ENCODE results near the gene FOLR1.

FOLR1 gene

DNA sequence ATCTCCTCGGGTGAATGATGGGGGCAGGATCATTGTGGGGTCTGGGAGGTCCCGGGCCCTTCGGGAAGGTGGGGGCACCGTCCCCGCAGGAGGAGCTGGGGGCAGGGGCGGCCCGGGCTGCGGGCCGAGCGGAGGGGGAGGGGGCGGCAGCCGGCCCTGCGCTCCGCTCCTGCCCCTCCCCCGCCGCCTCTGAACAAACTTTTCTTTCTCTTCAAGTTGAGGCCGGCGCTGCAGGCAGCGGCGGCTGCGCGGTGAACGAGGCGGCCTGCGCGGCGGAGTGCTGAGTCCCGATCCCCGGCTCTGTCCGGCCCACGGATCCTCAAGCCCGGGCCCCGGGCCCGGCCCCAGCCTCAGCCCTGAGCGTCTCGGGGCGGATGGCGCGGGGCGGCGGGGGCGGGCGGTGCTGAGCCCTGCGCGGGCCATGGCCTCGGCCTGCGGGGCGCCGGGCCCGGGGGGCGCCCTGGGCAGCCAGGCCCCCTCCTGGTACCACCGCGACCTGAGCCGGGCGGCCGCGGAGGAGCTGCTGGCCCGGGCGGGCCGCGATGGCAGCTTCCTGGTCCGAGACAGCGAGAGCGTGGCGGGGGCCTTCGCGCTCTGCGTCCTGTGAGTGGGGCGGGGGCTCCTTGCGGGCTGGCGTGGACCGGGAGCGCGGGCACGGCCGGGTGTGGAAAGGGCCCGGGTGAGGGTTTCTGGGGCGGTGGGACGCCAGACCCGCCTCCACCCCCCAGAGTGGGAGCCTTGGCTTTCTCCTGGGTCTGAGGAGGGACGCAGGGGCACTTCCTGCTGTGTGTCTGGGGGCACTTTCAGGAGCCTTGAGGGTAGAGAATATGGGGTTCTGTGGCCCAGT is 32.8 kb downstream of the FOLR1 start, which contains the start of gene INPPL1:
INPPL1 (plus strand) TSS at position 204 of the 847 bp plus-strand sequence; CDS start at position 422, 218 bp downstream.
- DNase-seq, result peak; percentile 54

DNA sequence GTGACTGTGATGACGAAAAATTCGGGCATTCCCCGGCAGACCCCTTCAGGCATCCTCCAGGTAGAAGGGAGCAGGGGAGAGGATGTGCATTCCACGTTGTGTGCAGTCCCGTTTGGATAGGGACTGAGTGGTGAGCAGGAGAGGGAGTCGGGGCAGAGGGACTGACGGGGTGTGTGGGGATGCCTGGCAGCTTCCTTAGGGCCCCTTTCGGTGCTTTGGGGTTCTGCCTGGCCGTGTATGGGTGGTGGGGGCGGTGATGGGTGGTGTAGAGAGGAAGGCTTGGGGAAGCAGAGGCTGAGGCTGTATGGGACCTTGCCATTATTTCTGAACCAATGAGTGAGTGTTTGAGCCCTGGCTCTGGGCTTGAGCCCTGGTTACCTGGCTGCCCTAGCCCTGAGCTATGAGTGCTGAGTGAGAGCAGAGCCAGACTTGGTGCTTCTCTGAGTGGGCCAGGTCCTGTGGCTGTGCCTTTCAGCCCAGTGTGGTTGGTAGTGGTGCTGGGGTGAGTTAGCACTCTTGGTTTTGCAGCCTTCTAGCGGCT is 33.5 kb downstream of the FOLR1 start:
- DNase-seq, result no peak

DNA sequence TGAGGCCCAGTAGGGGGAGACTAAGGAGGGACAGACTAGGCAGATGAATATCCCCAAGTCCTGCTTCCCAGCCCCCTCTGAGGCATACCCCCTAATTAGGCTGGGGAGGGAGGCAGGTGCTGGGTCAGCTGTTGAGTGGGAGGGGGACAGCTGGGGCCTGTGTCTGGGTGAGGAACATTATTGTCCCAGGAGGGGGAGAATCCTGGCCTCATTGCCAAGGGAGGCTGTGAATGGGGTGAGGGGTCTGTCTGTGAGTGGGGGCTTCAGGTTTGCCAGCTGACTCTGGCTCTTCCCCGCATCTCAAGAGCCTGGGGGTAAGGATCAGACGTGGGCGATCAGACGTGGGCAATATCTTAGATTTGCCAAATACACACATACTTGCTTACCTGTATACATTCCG is 34.8 kb downstream of the FOLR1 start:
- no peak for DNase-seq

DNA sequence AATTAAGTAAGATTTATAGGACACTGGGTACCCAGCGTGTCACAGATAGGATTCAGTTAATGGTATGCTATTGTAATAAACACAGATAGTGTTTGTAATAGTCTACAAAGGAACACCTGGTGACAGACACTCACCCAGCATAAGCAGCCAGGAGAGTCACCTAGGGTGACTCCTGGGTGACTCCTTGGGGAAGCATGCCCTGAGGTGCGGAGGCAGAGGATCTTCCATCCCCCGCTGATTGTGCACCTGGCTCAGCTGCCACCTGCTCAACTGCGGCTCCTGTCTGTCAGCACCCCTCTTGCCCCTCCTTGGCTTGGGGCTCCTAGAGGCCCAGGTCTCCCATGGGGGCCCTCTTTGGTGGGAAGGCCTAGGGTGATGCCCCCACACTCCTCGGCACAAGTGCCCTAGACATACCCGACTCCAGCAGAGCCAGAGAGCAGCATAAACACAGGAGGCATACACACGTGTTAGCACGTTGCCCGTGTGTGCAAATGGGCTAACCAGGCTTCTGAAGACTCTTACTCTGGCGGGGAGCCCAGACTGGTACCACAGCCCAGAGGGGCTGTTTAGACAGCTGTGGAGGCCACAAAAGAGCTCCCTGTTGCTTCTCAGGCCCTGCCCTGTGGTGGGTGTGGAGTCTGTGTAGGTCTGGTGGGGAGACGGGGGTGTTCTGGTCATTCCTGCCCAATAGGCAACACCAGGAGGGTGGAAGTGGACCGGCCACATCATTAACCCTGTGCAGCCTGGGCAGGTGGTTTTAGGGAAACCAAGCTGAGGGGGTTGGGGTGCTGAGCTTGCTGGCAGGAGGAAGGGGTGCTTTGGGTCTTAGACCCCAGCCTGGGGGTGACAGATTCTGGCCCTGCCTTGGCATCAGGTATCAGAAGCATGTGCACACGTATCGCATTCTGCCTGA is 35.6 kb downstream of the FOLR1 start:
- no peak for DNase-seq

DNA sequence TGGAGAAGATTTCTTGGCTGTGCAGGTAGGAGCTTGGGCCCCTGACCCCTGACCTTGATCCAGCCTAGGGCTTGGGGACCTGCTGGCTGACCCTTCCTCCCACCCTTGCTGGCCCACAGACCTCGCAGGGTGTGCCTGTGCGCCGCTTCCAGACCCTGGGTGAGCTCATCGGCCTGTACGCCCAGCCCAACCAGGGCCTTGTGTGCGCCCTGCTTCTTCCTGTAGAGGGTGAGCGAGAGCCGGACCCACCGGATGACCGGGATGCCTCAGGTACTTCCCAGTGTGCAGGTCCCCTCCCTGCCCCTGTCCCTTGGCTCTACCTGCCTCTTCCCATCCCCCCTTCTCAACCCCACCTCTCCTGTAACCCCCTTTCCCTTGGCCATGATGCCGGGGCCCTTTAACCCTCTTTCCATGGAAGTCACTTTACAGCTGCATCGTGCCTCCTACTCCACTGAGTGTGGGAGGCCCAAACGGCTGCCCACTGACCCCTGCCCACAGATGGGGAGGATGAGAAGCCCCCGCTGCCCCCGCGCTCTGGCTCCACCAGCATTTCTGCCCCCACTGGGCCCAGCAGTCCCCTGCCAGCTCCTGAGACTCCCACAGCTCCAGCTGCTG is 36.4 kb downstream of the FOLR1 start:
- DNase-seq, result no peak

DNA sequence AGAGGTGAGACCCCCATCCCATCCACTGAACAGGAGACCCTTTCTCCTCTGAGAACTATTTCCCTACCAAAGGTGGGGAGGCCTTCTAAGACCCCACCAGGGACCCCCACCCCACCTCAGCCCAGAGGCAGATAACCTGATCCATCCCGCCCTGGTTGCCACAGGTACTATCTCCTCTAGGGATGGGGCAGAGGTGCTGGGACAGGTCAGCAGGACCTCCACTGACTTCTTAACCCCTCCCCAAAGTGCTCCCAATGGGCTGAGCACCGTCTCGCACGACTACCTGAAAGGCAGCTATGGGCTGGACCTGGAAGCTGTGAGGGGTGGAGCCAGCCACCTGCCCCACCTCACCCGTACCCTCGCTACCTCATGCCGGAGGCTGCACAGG is 36.9 kb downstream of the FOLR1 start:
- DNase-seq, result no peak

DNA sequence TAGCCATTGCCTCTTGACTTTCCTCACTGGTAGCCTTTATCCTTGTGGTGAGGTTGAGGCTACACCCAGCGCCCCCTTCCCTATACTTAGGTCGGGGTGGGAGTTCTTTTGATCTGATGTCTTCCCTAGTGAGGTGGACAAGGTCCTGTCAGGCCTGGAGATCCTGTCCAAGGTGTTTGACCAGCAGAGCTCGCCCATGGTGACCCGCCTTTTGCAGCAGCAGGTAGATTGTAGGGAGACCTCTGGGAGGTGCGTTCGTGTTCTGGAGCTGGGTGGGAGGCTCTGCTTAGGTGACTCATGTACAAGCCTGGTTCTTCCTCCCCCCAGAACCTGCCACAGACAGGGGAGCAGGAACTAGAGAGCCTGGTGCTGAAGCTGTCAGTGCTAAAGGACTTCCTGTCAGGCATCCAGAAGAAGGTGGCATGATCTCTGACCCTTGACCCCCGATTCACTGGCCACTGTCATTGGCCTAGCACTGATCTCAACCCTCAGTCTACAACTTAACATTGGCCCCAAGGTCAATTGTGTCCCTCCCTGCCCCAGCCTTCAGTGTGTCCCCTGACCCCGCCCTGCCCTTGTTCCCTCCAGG is 37.5 kb downstream of the FOLR1 start:
- DNase-seq, result no peak

DNA sequence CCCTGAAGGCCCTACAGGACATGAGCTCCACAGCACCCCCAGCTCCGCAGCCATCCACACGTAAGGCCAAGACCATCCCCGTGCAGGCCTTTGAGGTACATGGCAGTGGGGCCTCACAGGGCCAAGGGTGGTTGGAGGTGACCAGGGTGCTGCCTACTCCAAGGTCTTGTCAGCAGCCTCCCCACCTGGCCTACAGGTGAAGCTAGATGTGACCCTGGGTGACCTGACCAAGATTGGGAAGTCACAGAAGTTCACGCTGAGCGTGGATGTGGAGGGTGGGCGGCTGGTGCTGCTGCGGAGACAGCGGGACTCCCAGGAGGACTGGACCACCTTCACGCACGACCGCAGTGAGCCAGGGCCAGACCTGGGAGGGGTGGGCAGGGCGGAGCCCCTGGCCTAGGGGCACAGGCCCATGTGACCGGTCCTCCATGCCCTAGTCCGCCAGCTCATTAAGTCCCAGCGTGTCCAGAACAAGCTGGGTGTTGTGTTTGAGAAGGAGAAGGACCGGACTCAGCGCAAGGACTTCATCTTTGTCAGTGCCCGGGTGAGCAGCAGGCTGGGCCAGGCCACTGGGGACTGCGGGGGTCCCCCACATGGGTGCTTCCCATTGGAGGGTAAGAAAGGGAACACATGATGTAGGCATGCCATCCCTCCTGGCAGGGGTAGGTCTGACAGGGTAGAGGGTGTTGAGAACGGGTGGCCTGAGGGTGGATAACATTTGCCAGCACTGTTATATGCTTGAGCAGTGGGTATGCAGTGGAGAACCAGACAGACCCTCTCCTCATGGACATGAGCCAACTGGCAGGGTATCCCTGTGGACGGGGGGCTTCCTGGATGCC is 38.2 kb downstream of the FOLR1 start:
- no peak for DNase-seq

DNA sequence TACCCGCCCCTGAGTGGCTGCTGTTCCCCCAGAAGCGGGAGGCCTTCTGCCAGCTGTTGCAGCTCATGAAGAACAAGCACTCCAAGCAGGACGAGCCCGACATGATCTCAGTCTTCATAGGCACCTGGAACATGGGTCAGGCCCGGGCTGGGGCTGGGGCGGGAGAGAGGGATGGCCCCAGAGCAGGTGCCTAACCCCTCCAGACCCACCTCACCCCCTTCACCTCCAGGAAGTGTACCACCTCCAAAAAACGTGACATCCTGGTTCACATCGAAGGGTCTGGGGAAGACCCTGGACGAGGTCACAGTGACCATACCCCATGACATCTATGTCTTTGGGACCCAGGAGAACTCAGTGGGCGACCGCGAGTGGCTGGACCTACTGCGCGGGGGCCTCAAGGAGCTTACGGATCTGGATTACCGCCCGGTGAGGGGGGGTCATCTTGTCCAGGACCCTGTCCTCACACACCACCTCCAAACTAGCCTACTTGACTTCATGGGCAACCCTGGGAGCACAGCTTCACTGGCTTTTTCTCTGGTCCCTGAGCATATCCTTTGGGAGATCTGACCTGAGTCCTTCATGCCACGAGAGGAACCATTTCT is 38.9 kb downstream of the FOLR1 start:
- no peak for DNase-seq

DNA sequence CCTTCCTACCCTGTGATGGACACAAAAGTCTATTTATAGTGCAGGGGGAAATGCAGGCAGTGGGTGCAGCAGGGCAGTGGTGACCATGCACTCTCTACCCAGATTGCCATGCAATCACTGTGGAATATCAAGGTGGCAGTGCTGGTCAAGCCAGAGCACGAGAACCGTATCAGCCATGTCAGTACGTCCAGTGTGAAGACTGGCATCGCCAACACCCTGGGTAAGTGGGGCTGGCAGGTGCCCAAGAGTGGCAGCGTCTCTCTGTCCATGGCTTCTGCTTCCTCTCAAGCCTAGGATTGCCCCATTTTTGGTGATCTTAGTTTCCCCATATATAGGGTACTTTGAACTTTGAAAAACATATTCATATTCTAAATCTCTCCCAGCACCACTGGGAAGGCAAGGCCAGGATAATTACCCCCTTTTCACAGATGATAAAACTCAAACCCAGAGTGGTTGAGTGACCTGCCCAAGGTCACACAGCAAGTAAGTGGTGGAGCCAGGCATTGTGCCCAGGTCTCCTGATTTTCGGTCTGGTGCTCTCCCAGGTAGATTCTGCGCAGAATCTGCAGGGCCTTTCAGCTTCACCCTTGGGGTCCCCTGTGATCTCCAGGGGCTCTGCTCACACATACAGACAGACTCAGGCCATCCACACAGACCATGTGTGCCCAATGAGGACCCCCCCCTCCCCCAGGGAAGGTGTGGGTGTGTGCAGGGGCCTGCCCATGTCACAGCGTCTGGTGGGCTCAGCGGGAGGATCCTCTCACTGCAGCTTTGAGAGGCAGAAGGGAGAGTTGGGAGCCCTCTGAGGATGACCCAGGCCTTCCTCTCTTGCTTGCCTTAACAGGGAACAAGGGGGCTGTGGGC is 39.7 kb downstream of the FOLR1 start:
- no peak for DNase-seq

DNA sequence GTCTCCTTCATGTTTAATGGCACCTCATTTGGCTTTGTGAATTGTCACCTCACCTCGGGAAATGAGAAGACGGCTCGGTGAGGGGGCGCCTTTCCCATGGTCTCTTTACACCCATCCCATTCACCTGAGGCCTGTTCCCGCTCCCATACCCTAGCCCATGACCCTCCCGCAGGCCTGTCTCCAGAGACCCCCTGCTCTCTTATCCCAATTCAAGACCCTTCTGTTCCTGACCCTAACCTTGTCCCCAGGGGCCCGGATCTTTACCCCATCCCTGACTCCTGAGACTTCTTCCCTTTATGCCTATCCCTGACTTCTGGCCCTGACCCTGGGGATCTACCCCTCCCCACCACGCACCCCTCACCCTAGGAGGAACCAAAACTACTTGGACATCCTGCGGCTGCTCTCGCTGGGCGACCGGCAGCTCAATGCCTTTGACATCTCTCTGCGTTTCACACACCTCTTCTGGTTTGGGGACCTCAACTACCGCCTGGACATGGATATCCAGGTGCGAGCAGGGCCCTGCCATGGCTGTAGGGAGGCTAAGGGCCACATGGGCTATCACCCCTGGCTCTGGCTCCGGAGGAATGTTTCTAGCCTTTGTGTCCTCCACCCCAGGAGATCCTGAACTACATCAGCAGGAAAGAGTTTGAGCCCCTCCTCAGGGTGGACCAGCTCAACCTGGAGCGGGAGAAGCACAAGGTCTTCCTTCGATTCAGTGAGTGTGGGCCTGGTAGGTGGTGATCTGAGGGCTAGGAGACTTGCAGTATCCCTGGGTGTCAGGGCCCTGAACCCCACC is 40.5 kb downstream of the FOLR1 start:
- no peak for DNase-seq

DNA sequence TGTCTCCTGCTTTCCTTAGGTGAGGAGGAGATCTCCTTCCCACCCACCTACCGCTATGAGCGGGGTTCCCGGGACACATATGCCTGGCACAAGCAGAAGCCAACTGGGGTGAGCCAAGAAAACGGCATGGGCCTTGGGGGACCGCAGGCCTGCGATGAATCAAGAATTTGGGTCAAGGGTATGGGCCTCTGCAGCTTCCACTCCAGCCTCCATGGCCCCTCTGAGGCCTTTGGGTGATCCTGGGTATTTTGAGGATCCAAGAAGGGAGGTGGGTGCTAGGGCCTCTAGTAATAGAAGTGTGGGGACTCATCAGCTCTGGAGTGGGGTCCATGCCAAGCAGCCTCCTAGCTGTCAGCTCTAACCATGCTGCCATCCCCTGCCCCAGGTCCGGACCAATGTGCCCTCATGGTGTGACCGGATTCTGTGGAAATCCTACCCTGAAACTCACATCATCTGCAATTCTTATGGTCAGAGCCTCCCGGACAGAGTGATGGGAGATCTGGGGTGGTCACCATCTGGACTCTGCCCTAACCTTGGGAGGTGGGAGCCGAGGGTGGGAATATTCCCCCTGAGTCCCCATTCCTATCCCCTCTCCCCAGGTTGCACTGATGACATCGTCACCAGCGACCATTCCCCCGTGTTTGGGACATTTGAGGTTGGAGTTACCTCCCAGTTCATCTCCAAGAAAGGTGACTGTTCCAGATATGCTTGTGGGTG is 41.3 kb downstream of the FOLR1 start:
- no peak for DNase-seq

DNA sequence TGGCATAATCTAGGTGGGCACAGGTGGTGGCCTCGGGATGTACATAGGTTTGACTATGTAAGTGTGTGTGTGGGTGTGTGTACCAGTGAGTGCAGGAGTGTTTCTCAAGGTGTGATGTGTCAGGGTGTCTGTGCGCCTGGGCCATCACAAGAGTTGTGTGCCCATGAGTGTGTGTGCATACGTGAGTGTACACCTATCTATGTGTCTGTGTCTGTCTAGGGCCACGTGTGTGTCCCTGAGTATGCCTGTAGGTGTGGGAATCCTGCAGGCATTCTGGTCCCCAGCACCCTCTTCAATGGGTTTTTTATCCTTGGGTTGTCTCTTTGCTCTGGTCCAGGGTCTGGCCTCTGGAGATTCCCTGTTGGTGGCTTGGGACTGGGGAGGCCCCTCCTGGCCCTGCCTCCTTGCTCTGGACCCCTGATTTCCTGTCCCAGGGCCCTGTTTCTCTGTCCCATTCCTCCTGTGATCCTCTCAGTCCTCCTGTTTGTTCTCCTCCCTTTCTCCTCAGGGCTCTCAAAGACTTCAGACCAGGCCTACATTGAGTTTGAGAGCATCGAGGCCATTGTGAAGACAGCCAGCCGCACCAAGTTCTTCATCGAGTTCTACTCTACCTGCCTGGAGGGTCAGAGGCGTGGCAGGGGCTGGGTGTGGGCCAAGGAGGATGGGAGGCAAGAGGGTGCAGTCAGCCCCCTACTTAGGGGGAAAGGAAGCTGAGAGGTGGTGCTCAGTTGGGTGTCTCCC is 42.0 kb downstream of the FOLR1 start:
- no peak for DNase-seq

DNA sequence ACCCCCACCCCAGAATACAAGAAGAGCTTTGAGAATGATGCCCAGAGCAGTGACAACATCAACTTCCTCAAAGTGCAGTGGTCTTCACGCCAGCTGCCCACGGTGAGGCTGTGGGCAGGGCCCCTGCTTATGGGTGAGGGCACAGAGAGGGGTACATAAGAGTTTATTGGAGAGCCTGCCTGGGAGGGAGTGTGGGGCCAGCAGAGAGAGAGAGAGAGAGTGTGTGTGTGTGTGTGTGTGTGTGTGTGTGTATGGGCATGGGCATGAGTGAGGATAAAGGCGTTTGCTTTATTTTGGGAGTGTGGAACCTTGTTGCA is 42.5 kb downstream of the FOLR1 start:
- no peak for DNase-seq

DNA sequence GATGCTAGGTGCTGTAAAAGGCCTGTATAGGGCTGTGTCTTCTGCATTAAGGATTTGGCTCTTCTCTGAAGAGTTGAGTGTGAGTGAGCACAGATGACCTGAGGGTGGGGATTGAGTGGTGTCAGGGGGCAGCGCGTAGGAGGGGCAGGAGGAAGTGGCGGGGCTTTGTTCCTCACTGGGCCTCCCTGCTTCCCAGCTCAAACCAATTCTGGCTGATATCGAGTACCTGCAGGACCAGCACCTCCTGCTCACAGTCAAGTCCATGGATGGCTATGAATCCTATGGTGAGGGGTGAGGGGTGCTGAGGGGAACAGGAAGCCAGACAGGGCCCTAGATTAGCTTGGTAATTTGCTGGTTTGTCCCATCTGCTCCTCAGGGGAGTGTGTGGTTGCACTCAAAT is 43.0 kb downstream of the FOLR1 start:
- DNase-seq, result no peak

DNA sequence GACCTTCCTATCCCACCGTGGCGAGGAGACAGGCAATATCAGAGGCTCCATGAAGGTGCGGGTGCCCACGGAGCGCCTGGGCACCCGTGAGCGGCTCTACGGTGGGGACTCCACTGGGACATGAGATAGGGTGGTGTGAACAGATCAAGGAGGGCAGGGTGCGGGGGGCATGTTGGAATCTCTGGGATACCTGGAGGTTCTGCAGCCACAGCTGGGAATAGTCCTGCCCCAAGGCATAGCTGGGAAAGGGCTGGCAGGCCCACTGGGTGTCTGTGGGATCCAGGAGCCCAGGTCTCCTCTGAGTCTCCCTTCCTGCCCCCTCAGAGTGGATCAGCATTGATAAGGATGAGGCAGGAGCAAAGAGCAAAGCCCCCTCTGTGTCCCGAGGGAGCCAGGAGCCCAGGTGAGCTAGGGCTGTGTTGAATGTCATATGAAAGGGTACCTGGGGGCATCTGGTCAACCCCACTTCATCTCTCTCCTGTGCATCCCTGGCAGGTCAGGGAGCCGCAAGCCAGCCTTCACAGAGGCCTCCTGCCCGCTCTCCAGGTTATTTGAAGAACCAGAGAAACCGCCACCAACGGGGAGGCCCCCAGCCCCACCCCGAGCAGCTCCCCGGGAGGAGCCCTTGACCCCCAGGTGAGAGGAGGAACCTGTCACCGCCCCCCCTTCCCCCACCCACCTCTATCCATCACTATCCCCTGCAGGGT is 43.6 kb downstream of the FOLR1 start:
- DNase-seq, result no peak

DNA sequence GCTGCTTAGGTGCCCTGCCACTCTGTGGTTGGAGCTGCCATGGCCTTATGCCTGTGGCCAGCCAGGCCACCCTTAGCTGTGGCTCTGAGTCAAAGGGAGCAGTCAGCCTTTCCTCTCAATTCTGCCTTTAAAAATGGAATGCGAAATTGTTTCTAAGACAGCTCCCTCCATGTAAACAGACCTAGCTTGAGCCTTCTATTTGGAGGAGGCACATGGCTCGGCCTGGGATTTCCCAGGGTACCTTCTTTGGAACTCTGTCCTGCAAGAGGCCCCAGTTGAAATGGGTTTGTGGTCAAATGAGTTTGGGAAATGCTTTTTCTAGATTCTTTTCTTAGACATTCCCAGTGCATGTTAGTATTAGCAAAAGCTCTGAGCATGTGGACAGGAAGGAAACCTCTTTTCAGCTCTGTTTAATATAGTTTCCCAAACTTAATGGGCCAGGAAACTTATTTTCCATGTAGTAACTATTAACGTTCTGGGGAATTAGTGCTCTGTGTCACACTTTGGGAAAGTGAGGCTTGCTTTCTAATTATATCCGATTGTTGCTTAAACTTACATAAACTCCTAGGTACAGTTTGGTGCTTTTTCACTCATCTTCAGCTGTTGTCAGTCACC is 44.2 kb downstream of the FOLR1 start:
- DNase-seq, result no peak
